ENCODE results near the gene CACNA2D2.
A peak's percentile ranks its signal among the peaks of the same experiment; 100 is the strongest.
"Not testable (repeated sequence)": the region's sequence is repeated elsewhere in the genome, so short reads cannot be mapped to it uniquely, and the experiment has no call there.

Gene CACNA2D2

GRCh38 chr3:50530001-50530970, 26.9 kb upstream of the CACNA2D2 start:
- no peak for DNase-seq (ENCODE audit: low read depth)

GRCh38 chr3:50525987-50526386, 22.6 kb upstream of the CACNA2D2 start:
- DNase-seq (ENCODE audit: low read depth) = peak; percentile 9

- no peak for DNase-seq (ENCODE audit: low read depth)
Measured at GRCh38 chr3:50525191-50525910, 21.9 kb upstream of the CACNA2D2 start.

GRCh38 chr3:50524746-50525145, 21.3 kb upstream of the CACNA2D2 start:
- no peak for DNase-seq (ENCODE audit: low read depth)

- no peak for DNase-seq (ENCODE audit: low read depth)
Measured at GRCh38 chr3:50523279-50523811, 19.9 kb upstream of the CACNA2D2 start.

GRCh38 chr3:50521572-50521971, 18.1 kb upstream of the CACNA2D2 start:
- DNase-seq (ENCODE audit: low read depth) = no peak

GRCh38 chr3:50520849-50521248, 17.4 kb upstream of the CACNA2D2 start:
- no peak for DNase-seq (ENCODE audit: low read depth)

GRCh38 chr3:50519471-50520089, 16.1 kb upstream of the CACNA2D2 start:
- DNase-seq (ENCODE audit: low read depth) = peak; percentile 56

GRCh38 chr3:50518436-50518835, 15.0 kb upstream of the CACNA2D2 start:
- no peak for DNase-seq (ENCODE audit: low read depth)

- DNase-seq (ENCODE audit: low read depth) = no peak
Measured at GRCh38 chr3:50517721-50518206, 14.3 kb upstream of the CACNA2D2 start.

GRCh38 chr3:50516440-50516871, 13.0 kb upstream of the CACNA2D2 start:
- no peak for DNase-seq (ENCODE audit: low read depth)

GRCh38 chr3:50515565-50516439, 12.4 kb upstream of the CACNA2D2 start:
- no peak for DNase-seq (ENCODE audit: low read depth)

GRCh38 chr3:50512908-50513307, 9.5 kb upstream of the CACNA2D2 start:
- DNase-seq (ENCODE audit: low read depth) = not testable (repeated sequence)

GRCh38 chr3:50512131-50512530, 8.7 kb upstream of the CACNA2D2 start:
- DNase-seq (ENCODE audit: low read depth) = no peak

GRCh38 chr3:50510325-50510724, 6.9 kb upstream of the CACNA2D2 start:
- no peak for DNase-seq (ENCODE audit: low read depth)

- DNase-seq (ENCODE audit: low read depth) = no peak
Measured at GRCh38 chr3:50509715-50510114, 6.3 kb upstream of the CACNA2D2 start.

- DNase-seq (ENCODE audit: low read depth) = no peak
Measured at GRCh38 chr3:50508821-50509220, 5.4 kb upstream of the CACNA2D2 start.

GRCh38 chr3:50506169-50506568, 2.7 kb upstream of the CACNA2D2 start:
- DNase-seq (ENCODE audit: low read depth) = no peak

- no peak for DNase-seq (ENCODE audit: low read depth)
Measured at GRCh38 chr3:50504681-50505080, 1.2 kb upstream of the CACNA2D2 start.

GRCh38 chr3:50502584-50503423, 630 bp downstream of the CACNA2D2 start:
- DNase-seq (ENCODE audit: low read depth) = peak; percentile 3
